Mucosa of rectum (tissue), 2 donors: ENCODE measurements around the gene PPP6R1.

Experiments
- H3K27ac ChIP-seq, 2 donors: one replicate each; pipeline ENCODE4 v1.7.0; 2013; ENCODE audit warnings: inconsistent platforms in 2 of 2, low read depth in 2 of 2, low read length in 2 of 2
- H3K27me3 ChIP-seq, 2 donors: one replicate each; pipeline ENCODE4 v1.7.0; 2013; ENCODE audit warnings: low read length in 2 of 2; ENCODE audit not compliant: control insufficient read depth in 2 of 2, insufficient read depth in 2 of 2
- H3K36me3 ChIP-seq, 2 donors: one replicate each; pipeline ENCODE4 v1.7.0; 2013; ENCODE audit warnings: low read length in 2 of 2; ENCODE audit not compliant: control insufficient read depth in 2 of 2, insufficient read depth in 2 of 2
- H3K4me1 ChIP-seq, 2 donors: one replicate each; pipeline ENCODE4 v1.7.0; 2013; ENCODE audit warnings: low read length in 2 of 2, mild to moderate bottlenecking in 1 of 2; ENCODE audit not compliant: control insufficient read depth in 2 of 2, insufficient read depth in 2 of 2
- H3K4me3 ChIP-seq, 2 donors: one replicate each; pipeline ENCODE4 v1.7.0; 2013; ENCODE audit warnings: low read length in 2 of 2
- H3K9ac ChIP-seq, 2 donors: one replicate each; pipeline ENCODE4 v1.7.0; 2013; ENCODE audit warnings: low read length in 2 of 2, low read depth in 1 of 2, mild to moderate bottlenecking in 1 of 2
- H3K9me3 ChIP-seq, 2 donors: one replicate each; pipeline ENCODE4 v1.7.0; 2013; ENCODE audit warnings: low read length in 2 of 2; ENCODE audit not compliant: control insufficient read depth in 2 of 2
- donor health status: healthy.
- donor health status: Normal muscosa, but diverticular disease.

PPP6R1 gene

GRCh38 chr19:55244004-55244680 is 14.7 kb downstream of the PPP6R1 start:
- H3K9ac ChIP-seq, result no peak overlapping the region
- H3K36me3 ChIP-seq, result peaks cover 69 to 70% of the 10 kb centered on the region in 2 donors
- H3K27ac ChIP-seq, result no peak overlapping the region
- peaks cover 20 to 21% of the 10 kb centered on the region in 2 donors for H3K4me1 ChIP-seq
- no peaks in the 10 kb centered on the region for H3K27me3 ChIP-seq
- no peaks in the 10 kb centered on the region for H3K9me3 ChIP-seq
- no peak overlapping the region for H3K4me3 ChIP-seq

GRCh38 chr19:55242517-55242916 is 16.3 kb downstream of the PPP6R1 start:
- Histone ChIP-seq H3K9ac (no peak overlapping the region), H3K27ac (no peak overlapping the region), H3K27me3 (no peaks in the 10 kb centered on the region), H3K4me1 (peaks cover 5 to 6% of the 10 kb centered on the region in 2 donors), H3K36me3 (peaks cover 80 to 82% of the 10 kb centered on the region in 2 donors), H3K9me3 (no peaks in the 10 kb centered on the region), H3K4me3 (no peak overlapping the region)

DNA sequence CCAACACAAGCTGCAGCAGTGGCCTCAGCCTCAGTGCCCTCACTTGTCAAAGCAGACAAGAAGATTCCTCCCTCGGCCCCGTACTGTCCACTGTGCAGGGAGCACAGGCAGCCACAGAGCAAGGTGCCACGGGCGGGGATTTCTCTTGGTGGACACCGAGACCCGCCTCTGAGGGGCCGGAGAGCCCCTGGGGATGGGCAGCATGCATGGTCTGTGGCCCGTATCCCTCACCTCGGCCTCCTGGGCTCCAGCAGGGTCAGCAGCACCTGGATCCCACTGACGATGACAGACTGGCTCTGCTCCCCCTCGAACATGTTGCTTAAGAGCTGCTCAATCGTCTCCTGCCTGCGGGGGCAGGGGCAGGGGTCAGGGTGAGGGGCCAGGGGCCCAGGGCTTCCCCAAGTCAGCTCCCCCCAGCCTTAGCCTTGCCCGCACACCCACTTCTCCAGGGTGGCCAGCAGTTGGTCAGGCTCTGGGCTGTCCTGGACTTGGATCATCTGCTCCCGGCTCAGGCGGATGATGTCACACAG is 16.8 kb downstream of the PPP6R1 start:
- Histone ChIP-seq H3K4me3 (no peak overlapping the region), H3K27me3 (no peaks in the 10 kb centered on the region), H3K9ac (no peak overlapping the region), H3K4me1 (peaks cover 0 to under 1% of the 10 kb centered on the region in 2 donors), H3K36me3 (peaks cover 85% of the 10 kb centered on the region in 2 donors), H3K9me3 (no peaks in the 10 kb centered on the region), H3K27ac (no peak overlapping the region)

DNA sequence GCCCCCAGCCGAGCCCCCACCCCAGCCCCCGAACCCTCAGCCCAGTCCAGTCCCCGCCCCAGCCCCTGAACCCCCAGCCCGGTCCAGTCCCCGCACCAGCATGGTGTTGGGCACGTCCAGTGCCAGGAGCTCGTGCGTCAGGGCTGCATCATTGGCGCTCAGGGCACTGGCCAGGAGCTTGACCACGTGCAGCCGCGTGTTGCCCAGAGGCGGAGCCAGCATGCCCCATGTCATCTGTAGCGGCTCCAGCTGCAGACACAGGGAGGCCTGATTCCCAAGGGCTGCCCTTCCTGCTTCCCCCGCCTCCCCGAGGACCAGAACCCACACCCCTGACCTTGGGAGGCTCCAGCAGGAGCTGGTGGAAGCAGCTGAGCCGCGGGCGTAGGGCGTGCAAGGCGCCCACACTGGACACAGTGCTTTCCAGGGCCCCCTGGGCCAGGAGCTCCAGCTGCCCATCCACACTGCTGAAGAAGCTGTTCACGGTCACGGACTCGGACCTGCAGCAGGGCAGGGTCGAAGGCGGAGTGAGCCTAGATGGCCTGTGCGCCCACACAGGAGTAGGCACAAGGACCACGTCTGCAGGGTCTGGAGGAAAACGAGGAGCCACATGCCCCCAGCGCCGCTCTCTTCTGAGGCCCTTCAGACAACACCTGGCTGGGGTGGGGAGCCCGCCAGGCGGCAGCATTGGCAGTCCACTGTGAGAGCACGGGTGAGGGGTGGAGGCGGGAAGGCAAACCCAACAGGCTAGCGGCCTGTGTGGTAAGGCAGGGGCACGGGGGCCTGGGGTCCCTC is 17.5 kb downstream of the PPP6R1 start:
- Histone ChIP-seq H3K4me1 (no peaks in the 10 kb centered on the region), H3K27me3 (no peaks in the 10 kb centered on the region), H3K9me3 (no peaks in the 10 kb centered on the region), H3K4me3 (no peak overlapping the region), H3K9ac (no peak overlapping the region), H3K36me3 (peaks cover 85 to 87% of the 10 kb centered on the region in 2 donors), H3K27ac (no peak overlapping the region)

DNA sequence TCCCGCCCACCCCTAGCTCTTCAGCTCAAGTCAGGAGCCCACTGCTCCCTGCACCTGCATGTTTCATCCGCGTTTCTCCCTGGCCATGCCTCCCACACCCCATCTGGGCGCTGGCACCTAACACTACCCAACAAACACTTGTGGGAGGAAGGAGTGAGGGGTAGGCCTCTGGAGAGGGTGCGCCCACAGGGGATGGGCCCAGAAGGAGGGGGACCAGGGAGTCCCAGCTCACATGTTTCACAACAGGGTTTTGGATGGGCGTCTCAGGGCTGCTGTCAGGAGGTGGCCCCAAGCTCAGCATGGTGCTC is 18.1 kb downstream of the PPP6R1 start:
- H3K4me1 ChIP-seq, result no peaks in the 10 kb centered on the region
- H3K27me3 ChIP-seq, result no peaks in the 10 kb centered on the region
- no peak overlapping the region for H3K9ac ChIP-seq
- H3K9me3 ChIP-seq, result no peaks in the 10 kb centered on the region
- H3K27ac ChIP-seq, result no peak overlapping the region
- H3K36me3 ChIP-seq, result peaks cover 85 to 88% of the 10 kb centered on the region in 2 donors
- no peak overlapping the region for H3K4me3 ChIP-seq

DNA sequence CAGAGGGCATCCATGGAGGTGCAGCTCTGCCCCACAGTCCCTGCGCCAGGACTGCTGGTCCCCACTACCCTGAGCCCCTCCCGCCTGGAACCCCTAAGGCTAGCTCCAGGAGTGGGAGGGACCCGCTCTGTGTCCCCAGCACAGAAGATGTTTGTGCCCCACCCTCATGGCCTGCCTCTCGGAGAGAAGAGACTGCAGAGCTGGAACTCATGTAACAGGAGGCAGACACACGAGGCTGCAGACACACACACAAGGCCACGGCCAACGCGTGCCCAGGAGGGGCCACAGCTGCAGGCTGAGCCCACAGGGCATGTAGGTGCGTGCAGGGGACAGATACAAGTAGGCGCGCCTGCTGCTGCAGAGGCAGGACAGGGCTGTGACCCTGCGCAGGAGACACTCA is 19.8 kb downstream of the PPP6R1 start:
- no peaks in the 10 kb centered on the region for H3K4me1 ChIP-seq
- H3K4me3 ChIP-seq, result no peak overlapping the region
- H3K9ac ChIP-seq, result no peak overlapping the region
- no peak overlapping the region for H3K27ac ChIP-seq
- no peaks in the 10 kb centered on the region for H3K9me3 ChIP-seq
- no peaks in the 10 kb centered on the region for H3K27me3 ChIP-seq
- H3K36me3 ChIP-seq, result peaks cover 74 to 84% of the 10 kb centered on the region in 2 donors

- no peaks in the 10 kb centered on the region for H3K9me3 ChIP-seq
- H3K27me3 ChIP-seq, result no peaks in the 10 kb centered on the region
- no peak overlapping the region for H3K9ac ChIP-seq
- no peak overlapping the region for H3K4me3 ChIP-seq
- peaks cover 71 to 82% of the 10 kb centered on the region in 2 donors for H3K36me3 ChIP-seq
- H3K4me1 ChIP-seq, result no peaks in the 10 kb centered on the region
- no peak overlapping the region for H3K27ac ChIP-seq
Observed at GRCh38 chr19:55238030-55238429, 20.8 kb downstream of the PPP6R1 start.

GRCh38 chr19:55232986-55233385 is 25.8 kb downstream of the PPP6R1 start:
- Histone ChIP-seq H3K36me3 (peaks cover 51 to 65% of the 10 kb centered on the region in 2 donors), H3K9ac (no peak overlapping the region), H3K4me3 (no peak overlapping the region), H3K27ac (no peak overlapping the region), H3K27me3 (no peaks in the 10 kb centered on the region), H3K9me3 (no peaks in the 10 kb centered on the region), H3K4me1 (peaks cover 0 to 3% of the 10 kb centered on the region in 2 donors)

DNA sequence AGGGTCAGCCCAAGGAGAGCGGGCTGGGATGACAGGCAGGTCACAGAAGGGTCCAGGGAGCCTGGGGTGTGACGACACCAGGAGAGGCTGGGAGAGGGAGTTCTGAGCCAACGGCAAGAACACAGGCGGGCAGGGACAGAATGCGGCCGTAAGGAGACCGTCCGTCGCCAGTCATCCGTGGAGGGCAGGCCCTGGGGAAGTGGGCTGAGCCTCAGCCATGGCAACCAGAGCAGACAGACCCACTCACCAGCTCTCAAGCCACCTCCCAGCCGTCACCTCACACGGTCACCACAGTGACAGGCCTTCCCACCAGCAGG is 26.6 kb downstream of the PPP6R1 start:
- Histone ChIP-seq H3K9ac (no peak overlapping the region), H3K27ac (no peak overlapping the region), H3K27me3 (no peaks in the 10 kb centered on the region), H3K4me1 (peaks cover 0 to 3% of the 10 kb centered on the region in 2 donors), H3K9me3 (no peaks in the 10 kb centered on the region), H3K36me3 (peaks cover 50 to 63% of the 10 kb centered on the region in 2 donors), H3K4me3 (no peak overlapping the region)

DNA sequence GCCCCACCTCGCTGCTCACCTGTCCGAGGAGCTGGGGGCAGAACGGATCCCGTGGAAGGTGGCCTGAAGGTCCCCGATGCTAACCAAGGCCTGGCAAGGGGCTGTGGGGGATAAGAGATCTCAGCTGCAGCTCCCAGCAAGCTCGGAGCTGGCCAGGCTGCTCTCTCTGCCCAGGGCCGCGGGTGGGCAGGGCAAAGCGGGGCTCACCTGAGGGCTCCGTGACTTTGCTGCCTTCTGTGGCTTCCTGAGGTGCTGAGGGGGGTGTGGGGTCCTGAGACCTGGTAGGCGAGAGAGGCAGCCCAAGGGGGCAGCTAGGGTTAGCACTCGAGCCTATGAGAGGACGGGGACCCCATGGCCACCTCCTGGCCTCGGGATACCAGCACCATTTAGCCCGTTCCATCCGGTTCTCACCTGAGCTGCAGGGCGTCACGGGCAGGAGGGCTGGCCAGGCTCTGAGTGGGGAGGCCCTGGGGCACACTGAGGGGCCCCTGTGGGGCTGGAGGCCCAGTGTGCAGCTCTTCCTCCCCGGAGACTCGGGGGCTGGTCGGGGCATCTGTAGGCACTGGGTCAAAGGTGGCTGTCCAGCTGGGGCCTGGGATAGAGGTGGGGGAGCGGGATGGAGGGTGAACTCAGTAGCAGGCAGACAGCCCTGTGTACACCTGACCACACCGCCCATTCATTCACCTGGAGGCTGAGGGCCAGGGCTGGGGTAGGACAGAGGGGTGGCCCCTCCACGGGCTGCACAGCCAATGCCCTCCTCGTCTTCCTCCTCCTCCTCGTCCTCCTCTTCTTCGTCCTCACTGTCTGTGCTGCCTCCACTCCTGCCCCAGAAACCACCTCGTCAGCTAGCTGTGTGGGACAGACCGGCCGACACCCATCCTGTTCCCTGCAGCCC is 27.2 kb downstream of the PPP6R1 start:
- H3K4me1 ChIP-seq, result peaks cover 0 to 3% of the 10 kb centered on the region in 2 donors

More for the DNA sequence above, 27.2 kb downstream of the PPP6R1 start:
- Histone ChIP-seq H3K4me3 (no peak overlapping the region), H3K9ac (no peak overlapping the region), H3K9me3 (no peaks in the 10 kb centered on the region), H3K36me3 (peaks cover 44 to 57% of the 10 kb centered on the region in 2 donors), H3K27ac (no peak overlapping the region), H3K27me3 (no peaks in the 10 kb centered on the region)
